Measurements from ENCODE around the gene ROBO2.
A peak's percentile ranks its signal among the peaks of the same experiment; 100 is the strongest.

ROBO2 gene

DNA sequence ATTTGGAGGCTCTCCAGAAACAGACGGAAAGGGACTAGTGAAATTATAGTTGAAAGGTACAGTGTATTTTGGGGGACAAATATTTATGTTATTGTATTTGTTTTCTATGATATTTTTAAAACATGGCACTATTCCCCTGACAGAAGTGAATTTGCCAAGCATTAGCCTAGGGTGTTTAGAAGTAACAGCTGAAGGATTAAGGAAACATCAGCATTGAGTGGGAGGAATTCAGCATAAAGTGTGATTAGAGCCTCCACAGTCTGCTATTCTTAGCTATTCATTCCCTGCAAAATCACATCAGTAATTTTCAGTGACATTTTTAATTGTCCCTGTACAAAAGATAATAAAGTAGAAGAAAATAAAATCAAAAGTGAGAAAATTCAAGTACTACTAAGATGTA is 231.4 kb downstream of the ROBO2 start:
- DNase-seq: no peak

DNA sequence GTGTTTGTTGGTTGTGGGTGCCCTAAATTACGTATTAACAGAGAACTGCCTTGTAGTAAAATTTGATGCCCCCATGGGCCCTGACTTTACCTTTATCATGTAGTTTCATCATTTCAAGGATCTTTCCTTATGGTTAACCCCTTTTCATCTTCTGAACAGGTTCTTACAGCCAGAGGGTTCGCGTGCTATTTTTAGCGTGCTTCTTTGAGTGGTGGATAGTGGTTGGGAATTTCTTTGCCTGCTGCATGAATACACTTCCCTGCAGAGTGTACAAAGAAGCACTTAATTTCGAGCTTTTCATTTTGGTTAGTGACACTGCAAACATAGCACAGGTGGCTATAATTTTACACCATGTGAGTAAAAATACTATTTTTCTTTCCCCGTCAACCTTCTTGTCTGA is 231.8 kb downstream of the ROBO2 start:
- DNase-seq: no peak

DNA sequence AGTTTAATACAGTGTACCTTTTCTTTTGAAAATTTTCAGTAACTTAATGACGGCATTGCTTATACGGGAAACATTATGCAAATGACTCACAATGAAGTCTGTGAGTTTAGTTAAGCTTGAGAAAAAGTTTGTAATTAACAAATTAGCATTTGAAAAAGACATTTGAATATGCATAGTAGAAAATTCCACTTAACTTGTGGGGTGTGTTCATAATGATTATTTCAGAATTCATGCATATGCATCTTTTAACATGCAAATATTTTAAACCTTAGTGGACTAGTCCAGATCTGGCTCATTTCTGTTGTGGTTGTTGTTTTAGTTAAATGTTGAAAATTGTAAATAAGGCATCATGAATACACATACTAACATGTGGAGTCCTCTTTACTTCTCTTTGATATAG is 239.4 kb downstream of the ROBO2 start:
- no peak for DNase-seq

DNA sequence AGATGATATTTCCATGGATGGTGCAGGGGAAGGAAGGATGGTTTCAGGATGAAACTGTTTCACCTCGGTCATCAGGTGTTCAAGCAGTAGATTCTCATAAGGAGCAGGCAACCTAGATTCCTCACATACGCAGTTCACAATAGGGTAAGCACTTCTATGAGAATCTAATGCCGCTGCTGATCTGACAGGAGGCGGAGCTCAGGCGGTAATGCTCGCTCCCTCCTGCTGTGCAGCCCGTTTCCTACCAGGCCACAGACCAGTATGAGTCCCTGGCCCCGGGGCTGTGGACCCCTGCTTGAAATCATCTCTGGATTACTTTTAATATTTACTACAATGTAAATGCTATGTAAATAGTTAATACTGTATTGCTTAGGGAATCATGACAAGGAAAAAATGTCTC is 241.8 kb downstream of the ROBO2 start:
- DNase-seq: no peak

DNA sequence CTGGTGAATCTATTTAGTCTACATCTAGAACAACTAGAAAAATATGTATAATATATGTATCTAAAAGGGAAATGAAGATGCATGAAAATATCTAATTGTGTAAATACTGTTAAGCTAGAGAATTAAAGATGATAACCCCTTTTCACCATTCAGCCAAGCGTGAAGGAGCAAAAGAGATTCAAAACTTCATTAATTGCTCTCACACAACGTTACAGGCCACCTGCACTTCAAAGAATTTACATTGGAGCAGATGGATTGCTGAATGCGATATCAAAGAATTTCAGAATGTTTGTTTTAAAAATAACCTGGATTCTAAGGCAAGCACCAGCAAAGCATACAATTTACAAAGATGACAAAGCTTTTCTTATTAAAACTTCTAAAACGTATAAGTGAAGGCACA is 243.2 kb downstream of the ROBO2 start:
- DNase-seq: no peak

DNA sequence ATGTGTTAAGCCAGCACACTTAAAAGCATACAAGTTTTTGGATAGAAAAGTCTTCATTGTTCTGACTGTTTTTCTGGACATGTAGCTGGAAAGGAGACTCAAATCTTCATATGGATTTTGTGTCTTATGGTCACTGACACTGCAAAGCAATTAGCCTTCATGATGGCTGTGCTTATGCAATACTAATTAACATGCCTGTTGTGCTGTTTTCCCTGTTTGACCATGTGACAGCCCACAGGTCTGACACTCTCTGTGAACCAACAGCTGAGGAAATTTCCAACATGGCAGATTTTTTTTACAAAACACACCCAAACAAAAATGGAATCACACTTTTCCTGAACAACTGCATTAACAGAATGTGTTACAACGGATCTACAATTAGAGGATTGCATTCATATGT is 248.4 kb downstream of the ROBO2 start:
- no peak for DNase-seq

DNA sequence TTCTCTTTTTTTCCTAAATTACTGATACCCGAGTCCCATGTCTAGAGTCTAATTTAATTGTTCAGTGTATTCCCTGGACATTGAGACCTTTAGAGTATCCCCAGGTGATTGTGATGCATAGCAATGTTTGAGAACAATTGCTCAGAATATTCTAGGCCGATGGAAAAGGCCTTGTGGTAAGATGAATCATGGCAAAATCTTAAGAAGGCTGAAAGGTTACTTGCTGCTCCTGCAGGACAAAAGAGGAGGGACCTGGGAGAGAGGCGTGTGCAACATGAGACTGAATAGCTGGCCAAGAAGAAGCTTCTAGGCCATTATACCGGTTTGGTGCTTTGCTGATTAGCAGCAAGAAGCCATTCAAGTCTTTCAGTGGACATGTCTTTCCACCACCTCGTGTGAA is 256.6 kb downstream of the ROBO2 start:
- DNase-seq: no peak

DNA sequence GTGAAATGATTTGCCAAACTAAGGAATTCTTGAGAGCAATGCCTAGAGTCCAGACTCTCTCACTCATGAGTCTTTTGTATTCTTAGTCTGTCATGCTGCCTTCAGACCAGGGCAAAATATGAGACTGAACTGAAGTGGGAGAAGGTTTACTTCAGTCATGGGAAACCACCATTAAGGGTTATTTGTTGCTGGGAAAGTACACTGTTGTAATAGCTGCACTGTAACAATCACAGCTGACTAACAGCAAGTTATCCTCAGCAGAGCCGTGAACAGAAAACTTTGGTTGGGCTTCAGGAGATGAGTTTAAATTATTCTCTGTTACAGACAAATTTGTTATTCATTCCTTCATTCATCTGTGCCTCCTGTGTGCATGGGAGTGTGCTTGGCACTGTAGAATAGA is 258.5 kb downstream of the ROBO2 start:
- no peak for DNase-seq

DNA sequence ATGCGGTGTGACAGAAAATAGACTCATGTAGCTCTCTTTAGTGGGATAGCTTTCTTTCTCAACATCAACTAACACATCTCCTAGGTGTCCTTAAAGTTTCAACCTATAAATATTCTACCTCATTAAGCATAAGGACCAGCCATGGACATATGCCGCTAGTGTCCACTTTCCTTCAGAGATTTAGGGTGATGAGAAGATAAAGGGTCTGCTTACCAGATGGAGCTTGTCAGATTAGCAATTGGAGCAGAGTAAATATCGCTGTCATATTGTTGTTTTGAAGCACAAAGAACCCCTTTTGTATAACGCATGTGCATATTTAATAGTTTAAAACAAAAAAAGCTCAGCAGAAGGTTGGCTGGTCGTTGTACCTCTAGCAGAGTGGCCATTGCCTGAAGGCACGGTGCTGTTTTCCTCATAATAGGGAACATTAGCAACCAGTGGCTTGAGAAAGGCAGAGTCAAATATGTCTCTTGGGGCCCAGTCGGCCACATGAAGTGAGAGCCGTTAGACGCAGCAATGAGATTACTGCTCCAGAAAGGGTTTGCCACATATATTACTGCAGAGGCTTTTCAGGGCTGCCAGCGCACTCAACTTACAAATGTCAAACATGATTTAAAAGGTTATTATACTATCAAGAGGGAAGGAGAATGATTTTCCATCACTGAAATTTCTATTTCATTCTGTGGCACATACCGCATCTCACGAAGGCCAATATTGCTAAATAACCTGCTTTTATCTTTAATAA is 264.2 kb downstream of the ROBO2 start:
- no peak for DNase-seq

DNA sequence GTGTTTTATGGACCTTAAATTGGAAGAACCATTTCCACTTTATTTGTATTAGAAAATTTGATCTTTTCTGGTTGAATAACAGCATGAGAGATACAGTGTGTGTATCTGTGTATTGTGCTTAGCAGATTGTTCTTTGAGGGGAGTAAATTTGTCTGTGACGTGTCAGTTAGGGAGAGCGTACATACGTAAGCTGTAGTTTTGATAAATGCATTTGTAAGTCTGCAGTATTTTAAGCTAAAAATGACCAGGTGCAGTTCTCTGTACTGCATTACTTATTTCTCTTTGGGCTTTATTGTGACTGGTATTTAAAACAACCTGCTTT is 264.8 kb downstream of the ROBO2 start:
- DNase-seq: no peak

DNA sequence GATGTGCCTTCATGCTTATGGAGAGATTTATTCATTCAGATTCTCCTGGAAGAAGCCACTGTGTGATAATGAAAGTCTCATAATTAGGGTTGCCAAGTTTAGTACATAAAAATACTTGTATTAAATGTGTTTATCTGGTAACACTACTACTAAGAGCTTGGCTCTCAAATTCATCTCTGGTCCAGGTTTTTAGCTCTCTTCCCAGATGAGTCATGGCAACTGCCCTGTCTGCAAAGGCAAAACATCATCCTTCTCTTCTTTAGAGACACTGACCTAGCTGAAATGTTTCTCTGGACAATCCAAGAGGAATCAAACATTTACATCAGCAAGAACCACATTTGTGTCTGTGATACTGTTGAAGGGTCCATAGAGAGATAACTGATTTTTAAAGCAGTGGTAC is 269.6 kb downstream of the ROBO2 start:
- DNase-seq: no peak

DNA sequence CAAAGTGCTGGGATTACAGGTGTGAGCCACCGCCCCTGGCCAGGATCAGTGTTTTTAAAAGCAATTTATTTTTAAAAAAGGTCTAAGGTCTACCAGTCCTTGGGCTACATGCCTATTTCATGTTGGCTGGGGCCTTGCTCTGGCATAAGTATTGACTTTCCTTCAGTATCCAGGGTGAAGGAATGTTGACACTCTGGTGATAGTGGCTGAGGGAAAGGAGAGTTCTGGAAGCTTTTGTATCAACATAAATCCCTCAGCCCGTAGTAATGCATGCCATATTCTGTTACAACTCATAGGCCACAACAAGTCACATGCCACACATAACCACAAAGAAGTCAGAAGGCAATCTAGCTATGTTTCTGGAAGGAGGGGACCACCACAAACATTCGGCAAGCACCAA is 273.9 kb downstream of the ROBO2 start:
- no peak for DNase-seq

DNA sequence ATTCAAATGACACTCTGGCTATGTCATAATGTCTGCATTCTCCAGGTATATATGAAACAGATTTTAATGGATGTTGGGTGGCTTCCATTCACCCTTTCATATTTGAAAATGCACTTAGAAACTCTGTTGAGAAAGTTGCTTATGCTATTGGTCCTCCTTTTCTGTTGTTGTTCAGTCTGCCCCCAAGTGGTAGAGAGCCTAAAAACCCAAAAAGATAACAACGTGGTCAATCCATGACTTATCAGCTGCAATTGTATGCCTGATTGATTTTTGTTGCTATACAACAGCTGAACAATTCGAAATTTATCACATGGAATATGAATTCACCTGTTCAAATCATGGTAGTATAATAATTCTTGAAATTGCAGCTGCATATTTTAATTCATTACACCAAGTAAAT is 279.8 kb downstream of the ROBO2 start:
- DNase-seq: no peak

DNA sequence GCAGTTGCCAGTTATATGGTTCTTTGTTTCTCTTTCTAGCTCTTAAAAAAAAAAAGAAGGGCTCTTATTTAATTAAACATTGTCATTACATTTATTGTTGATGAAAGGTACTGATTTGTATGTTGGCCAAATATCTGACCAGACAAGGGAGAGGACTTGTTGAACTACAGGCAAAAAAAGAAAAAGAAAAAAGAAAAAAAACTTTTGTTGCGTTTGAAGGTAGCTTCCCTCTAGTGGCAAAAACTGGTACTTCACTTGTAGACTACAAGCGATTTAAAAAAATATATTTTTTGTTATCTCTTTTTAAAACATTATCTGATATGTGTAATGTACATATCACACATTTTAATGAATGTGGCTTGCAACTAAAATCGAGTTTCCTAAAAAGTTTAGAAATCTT is 280.6 kb downstream of the ROBO2 start:
- no peak for DNase-seq

DNA sequence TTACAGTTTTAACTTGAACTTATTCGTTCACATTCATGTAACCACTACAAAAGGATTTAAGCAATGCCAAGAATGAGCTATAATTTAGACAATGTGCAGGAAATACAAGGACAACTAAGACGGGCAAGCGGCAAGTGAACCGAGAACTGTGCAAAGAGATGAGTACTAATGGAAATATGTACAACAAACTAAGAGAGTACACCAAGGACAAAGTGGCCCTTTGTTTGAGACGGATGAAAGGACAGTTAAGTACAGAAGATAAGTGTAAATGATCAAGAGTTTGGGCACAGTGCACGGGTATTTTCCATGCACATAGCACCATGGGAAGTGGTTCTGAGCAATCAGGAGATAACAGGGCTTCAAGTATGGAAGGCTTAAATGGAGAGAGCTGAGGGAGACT is 281.7 kb downstream of the ROBO2 start:
- peak; percentile 47 for DNase-seq

DNA sequence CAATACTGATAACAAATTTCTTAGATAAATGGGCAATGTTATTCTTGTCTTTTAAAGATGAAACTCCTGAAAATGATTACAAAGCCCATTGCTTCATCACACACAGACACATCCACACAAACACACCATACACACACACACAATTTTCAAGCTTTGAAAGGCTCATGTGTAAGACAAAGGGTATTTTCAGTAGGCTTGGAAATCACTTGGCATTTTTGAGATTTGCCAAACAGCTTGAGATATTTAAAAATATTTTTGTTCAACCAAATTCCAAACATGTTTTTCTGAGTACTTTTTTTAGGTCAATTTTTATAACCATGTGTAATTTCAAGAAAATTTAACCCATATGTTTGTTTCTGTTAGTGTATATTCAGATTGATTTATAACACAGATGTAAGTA is 283.7 kb downstream of the ROBO2 start:
- DNase-seq: peak; percentile 41

DNA sequence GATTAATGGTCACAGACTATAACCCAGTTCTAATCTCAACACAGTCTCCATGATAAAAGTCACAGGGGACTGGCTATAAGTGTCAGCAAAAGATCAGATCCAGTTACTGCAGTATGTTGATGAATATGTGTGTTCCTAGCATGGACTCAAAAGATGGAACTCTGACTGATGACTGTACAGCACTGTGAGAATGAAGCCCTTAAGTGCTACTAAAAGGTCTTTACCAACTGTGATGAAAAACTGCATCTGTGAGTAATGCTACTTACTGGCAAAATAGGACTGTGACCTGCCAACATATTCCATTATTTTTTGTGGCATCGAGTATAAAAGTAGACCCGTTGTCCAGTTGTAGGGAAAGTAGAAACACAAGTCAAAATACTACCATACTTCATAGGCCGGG is 284.2 kb downstream of the ROBO2 start:
- peak; percentile 15 for DNase-seq

DNA sequence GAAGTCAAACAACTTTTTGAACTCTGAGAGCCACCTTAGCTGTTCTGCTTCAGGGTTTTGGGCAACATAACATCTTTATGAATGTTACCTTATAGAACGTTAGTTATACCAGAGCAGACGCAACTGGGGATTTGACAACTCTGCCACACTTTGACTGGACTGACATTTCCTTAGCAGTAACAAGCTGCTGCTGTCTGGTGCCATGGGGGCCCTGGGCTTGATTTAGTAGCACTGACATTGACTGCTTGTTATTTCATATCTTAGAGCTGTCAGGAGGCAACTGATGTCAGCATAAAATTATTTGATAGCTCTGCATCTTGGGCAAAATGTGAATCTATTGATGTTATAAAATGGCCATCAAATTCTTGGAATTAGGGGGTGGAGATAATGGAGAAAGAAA is 285.4 kb downstream of the ROBO2 start:
- no peak for DNase-seq

DNA sequence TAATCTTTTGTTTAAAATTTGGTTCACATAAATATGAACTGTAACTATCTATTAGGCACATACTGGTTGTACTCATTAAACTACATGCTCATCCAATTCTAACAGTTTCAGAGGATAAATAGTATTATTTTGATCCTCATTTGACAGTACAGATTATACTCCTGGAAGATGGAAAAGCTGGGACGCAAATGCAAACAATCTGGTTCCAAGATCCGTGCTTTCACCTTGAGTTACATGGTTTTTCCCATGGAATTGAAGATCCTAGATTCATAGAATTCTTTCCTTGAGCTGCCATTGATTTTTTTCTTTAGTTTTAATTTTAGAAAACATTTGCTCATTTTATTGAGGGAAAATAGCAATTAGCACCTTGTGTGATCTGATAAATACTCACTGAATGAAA is 285.8 kb downstream of the ROBO2 start:
- DNase-seq: no peak

DNA sequence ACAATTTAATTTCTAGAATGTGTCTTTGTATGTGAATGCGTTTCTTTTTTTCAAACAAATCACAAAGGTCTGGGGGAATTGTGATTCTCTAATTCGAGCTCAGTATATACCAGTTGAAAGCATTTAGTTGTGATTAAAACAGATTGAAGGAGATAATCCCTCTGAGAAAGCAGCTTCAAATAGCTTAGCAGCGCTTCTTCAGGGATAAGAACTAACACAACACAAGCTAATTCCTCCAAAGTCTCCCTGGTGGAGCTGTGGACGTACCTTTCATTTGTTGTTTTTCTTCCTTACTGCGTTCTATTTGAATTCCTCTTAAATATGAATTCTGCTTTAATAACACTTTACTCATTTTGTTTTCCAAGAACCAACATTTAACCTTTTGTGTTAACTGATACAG is 286.7 kb downstream of the ROBO2 start:
- no peak for DNase-seq

DNA sequence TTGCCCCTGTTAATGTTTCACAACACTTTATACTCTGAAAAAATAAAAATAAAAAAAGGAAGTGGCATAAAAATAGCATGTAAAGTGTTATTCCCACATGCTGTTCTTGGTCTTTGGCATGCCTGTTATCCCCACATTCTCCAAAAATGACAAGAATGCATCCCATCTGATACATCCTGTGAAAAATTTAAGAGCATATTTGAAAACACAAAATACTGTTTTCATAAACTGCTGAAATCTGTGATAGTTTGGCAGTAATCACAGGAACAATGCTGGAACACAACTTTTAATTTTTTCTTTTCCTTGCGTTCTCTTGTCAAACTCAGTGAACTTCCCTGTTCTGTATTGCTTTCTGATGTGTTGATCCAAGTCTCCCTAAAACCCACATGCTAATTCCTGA is 288.8 kb downstream of the ROBO2 start:
- DNase-seq: peak; percentile 53

DNA sequence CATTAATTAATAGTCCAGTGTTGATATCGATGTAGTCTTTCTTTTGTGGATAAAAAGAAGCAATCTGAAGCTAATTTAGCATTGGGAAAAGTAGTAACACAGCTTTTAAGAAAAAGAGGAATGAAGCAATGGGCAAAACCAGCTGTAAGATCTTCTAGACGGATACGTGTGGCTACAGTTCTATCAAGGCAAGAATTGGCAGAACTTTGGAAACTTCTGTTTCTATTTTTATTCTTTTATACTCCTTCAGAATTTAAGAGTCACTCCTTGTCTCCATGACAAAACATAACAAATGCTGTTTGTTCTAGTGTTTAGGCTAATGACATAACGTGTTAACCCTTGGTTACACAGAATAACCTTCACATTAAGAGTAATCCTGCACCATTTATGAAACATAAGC is 289.2 kb downstream of the ROBO2 start:
- DNase-seq: no peak

DNA sequence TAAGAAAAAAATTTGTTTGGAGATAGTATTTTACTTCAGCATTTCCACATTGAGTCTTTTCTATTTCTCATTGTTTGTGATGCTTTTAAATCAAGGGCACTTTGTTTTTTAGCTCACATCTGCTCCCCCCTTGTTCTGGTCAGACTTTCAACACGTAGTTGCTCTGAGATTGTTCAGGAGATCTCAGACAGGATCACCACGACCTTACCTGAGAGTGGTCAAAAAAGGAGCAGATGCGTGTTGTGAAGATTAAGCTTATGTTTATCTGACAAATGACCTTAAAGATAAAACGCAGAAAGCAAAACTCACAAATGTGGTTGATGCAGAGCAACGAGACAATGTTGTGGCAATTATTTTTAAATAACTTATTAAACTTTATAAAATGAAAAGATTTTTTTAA is 298.3 kb downstream of the ROBO2 start:
- no peak for DNase-seq

DNA sequence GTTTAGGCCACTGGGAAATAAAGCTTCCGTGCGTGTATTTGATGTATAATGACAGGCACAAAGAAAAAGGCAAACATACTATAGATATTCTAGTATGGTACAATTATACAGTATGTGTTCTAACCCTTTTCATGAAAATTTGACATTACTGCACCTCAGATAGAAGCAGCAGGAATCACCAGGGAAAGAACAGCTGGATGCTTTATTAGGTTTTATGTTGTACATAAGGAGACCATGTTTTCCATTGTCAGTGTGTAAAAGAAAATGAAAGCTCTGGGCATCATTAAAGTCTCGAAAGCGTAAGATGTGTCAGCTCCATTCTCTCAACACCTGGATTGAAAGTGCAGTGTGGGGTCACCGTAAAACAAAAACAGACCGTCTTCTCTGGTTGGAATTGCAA is 302.1 kb downstream of the ROBO2 start:
- no peak for DNase-seq

DNA sequence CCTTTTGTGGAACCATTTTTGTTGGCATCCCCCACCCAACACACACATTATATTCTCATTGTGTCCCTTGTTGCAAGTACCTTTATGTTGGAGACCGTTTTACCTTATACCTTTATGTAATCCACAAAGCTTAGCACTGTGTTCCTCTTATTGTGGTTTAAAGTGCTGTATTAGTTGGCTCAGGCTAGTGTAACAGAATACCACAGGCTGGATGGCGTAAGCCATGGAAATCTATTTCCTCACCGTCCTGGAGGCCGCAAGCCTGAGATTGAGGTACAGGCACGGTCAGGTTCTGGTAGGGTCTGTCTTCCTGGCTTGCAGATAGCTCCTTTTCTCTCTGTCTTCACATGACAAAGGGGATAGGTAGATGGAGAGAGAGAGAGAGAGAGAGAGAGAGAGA is 302.8 kb downstream of the ROBO2 start:
- no peak for DNase-seq

DNA sequence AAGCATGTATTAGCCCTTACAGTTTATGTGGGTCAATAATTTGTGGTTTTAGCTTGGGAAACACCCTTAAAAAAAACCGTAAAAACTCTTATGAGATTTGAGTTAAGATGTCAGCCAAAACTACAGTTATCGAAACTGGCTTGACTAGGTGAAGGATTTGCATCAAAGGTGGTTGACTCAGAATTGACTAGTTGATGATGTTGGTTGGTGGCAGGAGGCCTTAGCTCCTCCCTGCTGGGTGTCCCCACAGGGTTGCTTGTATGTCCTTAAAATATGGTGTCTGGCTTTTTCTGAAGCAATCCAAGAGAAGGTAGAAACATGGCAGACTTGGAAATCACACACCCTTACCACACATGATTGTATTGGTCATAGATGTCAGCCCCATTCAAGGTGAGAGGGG is 305.1 kb downstream of the ROBO2 start:
- DNase-seq: no peak
